Tibial nerve (tissue), 4 donors: ENCODE results near the gene FNDC3B.

ENCODE experiments used
- EP300 ChIP-seq, 2 donors: sonication (generic); formaldehyde crosslinking; IDR thresholded peaks; one replicate each; pipeline ENCODE4 v1.6.1; 2017; ENCODE audit warnings: antibody characterized with exemption in 2 of 2, mild to moderate bottlenecking in 1 of 2
- TF ChIP-seq, protein P1 (sequence below), 5 experiments: fragments of 200-600 bp in 3 of 5; fragments of 450-650 bp in 2 of 5; sonication (generic) in 3 of 5; IDR thresholded peaks; one replicate each; pipeline ENCODE4 v1.5.1; 2016 to 2019; ENCODE audit warnings: antibody characterized with exemption in 5 of 5, mild to moderate bottlenecking in 3 of 5, moderate library complexity in 2 of 5

- no peak for TF ChIP-seq EP300 (IDR thresholded peaks at IDR 0.05)
- TF ChIP-seq, protein P1, sequence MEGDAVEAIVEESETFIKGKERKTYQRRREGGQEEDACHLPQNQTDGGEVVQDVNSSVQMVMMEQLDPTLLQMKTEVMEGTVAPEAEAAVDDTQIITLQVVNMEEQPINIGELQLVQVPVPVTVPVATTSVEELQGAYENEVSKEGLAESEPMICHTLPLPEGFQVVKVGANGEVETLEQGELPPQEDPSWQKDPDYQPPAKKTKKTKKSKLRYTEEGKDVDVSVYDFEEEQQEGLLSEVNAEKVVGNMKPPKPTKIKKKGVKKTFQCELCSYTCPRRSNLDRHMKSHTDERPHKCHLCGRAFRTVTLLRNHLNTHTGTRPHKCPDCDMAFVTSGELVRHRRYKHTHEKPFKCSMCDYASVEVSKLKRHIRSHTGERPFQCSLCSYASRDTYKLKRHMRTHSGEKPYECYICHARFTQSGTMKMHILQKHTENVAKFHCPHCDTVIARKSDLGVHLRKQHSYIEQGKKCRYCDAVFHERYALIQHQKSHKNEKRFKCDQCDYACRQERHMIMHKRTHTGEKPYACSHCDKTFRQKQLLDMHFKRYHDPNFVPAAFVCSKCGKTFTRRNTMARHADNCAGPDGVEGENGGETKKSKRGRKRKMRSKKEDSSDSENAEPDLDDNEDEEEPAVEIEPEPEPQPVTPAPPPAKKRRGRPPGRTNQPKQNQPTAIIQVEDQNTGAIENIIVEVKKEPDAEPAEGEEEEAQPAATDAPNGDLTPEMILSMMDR (IDR thresholded peaks at IDR 0.05) = no peak
These were observed 26.6 kb upstream of the FNDC3B start for GRCh38 chr3:172012775-172013174.
